Measurements from ENCODE around the gene TMEM248. TPM values are rescaled to one million over a fixed set of nuclear protein-coding genes. Genes with fewer than 3 reads are reported as not detected.
A peak's percentile ranks its signal among the peaks of the same experiment; 100 is the strongest.

Gene TMEM248
- total RNA-seq, 1 experiment from 2014 or later: 59.3 TPM

GRCh38 chr7:66920769-66921395 lies at the start of gene TMEM248 (continued):
- TF ChIP-seq REST (IDR thresholded peaks at IDR 0.05; ENCODE audit: low read depth): no peak
- peak; percentile 91 for TF ChIP-seq SP1 (IDR thresholded peaks at IDR 0.05; ENCODE audit: low read depth)

GRCh38 chr7:66873476-66873875 lies 47.5 kb upstream of the TMEM248 start:
- POLR2A ChIA-PET: no interaction called here
- H3K36me3 ChIP-seq (ENCODE audit: control insufficient read depth in 1 of 2, insufficient read depth in 2 of 2, low read length in 2 of 2): no peaks in the 10 kb centered on the region
- H3K9me2 ChIP-seq (ENCODE audit: insufficient read depth): no peaks in the 10 kb centered on the region
- intact Hi-C loops (cut with micrococcal nuclease): no loop called here
- H4K20me1 ChIP-seq (ENCODE audit: insufficient read depth): no peaks in the 10 kb centered on the region
- TF ChIP-seq ZFX (IDR thresholded peaks at IDR 0.05) (no peak), RAD21 (IDR thresholded peaks at IDR 0.05; ENCODE audit: low read depth) (no peak), CTCF (IDR thresholded peaks at IDR 0.05 in 2 of 3, conservative IDR thresholded peaks at IDR 0.05 in 1 of 3; ENCODE audit: borderline replicate concordance in 1 of 3, insufficient read depth in 1 of 3, low read depth in 2 of 3, low read length in 2 of 3) (no peak)
- no peaks in the 10 kb centered on the region for H3K4me1 ChIP-seq (ENCODE audit: control insufficient read depth in 1 of 2, insufficient read depth in 2 of 2, low read length in 2 of 2)
- no peak overlapping the region for H3K4me2 ChIP-seq (ENCODE audit: low read length)
- DNase-seq (ENCODE audit: low read depth, low spot score) (no peak), ATAC-seq (no peak)
- H3K9ac ChIP-seq (ENCODE audit: low read length): no peak overlapping the region
- no peaks in the 10 kb centered on the region for H3K27me3 ChIP-seq (ENCODE audit: insufficient read depth, low read length)
- no peak overlapping the region for H3K27ac ChIP-seq (ENCODE audit: low read depth, low read length)
- RAD21 ChIA-PET (ENCODE audit: low non-redundant PET in 1 of 2, low total read pairs in 2 of 2, uncharacterized antibody in 2 of 2, unreplicated experiment in 2 of 2): no interaction called here
- H2AFZ ChIP-seq (ENCODE audit: low read depth, low read length, poor library complexity, severe bottlenecking): no peak overlapping the region
- CTCF ChIA-PET: no interaction called here
- no peaks in the 10 kb centered on the region for H3K9me3 ChIP-seq (ENCODE audit: control insufficient read depth in 1 of 2, insufficient read depth in 1 of 2, low read depth in 1 of 2, low read length in 2 of 2)
- no TSS peak for BruUV-seq (replicated peaks)
- no peak overlapping the region for H3K4me3 ChIP-seq (replicated peaks in 1 of 2; ENCODE audit: low read depth in 1 of 2, low read length in 2 of 2)
- no peaks in the 10 kb centered on the region for H3K79me2 ChIP-seq (ENCODE audit: insufficient read depth, low read length)
